NCI-H345 treated with DMSO at 0.1 percent for 48 hours (cell line): ENCODE results near the gene SPNS3.

Experiments used
- DNase-seq: peaks from one replicate; lab custom pipeline; 2025; ENCODE audit not compliant: unreplicated experiment; lab: John Stamatoyannopoulos, UW

Gene SPNS3

DNA sequence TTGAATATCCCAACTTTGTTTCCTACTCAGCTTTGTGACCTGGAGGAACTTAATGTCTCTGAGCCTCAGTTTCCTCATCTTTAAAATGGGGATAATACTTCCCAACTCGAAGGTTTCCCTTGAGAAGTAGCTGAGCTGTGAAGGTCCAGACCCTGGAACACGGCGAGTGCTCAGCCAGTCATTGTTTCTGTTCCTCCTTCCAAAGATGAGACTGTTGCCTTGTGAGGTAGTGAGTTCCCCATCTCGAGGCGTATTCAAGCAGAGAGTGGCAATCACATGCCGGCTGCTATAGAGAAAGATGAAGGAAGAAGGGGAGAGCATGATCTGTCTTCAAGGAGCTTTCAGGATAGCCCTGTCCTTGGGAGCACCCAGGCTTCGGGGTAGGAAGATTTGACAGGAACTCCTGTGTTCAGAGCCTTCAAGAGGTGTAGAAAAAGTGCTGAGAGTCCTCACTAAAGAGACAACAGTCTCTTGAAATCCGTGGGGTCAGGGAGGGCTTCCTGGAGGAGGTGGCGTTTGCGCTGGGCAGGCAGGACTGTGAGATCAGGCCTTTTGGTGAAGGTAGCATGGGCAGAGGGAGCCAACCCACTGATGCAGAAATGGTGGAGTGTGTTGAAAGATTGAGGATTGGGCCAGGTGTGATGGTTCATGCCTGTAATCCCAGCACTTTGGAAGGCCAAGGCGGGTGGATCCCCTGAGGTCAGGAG lies 92.1 kb downstream of the SPNS3 start:
- no peak for DNase-seq

DNA sequence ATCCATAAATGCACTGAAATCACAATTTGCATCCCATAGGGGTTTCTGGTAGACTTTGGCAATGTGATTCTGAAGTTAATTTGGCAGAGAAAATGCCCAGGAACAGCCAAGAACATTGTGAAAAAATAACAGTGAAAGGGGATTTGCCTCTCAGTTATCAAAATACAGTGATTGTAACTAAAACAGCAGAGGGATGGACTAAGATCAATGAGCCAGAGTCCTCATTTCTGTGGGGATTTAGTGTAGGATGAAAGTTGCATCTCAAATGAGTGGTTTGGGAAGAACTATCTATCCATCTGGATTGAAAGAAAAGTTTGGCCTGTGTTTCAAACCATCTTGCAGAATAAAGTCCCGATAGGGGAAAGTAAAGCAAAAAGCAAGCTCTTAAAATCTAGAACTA lies 93.4 kb downstream of the SPNS3 start:
- no peak for DNase-seq

DNA sequence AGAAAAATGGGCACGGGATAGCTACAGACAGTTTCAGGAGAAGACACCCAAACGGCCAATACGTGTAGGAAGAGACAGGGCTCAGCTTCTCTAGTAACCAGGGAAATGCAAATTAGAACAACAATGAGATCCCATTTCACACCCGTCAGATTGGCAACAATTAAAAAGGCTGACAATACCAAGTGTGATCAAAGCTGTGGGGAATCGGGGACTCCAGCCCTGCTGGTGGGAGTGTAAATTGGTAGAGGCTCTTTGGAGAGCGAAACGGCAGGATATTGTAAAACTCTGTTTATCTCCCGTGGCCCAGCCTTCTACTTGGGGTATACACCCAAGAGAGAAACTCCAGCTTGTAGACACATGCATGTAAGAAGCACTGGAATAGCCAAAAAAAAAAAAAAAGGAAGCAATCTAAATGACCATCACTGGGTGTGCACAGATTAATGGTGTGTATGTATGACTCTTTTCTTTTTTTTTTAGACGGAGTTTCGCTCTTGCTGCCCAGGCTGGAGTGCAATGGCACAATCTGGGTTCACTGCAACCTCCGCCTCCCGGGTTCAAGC lies 93.9 kb downstream of the SPNS3 start:
- DNase-seq, result no peak

DNA sequence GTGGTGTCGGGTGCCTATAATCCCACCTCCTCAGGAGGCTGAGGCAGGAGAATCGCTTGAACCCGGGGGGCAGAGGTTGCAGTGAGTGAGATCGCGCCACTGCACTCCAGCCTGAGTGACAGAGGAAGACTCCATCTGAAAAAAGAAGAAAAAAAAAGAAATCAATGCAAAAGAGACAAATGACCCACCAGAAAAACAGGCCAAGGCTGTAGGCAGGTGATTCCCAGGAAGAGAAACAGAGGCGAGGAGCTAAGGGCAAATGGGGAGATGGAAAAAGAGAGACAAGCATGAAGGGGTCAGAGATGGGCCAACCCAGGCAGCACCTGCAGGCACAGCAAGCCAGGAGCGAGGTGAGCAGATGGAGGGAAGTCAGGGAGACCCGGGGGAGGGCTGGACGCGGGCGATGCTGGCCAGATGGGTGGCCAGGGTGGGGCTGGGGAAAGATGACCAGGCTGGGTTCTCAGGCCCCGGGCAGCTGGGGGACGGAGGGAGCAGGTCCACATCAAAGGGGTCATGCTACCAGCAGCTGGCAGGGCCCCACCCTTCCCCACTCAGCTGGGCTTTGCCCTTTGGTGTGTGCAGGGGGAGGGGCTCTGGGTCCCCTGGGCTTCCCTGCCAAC lies 95.9 kb downstream of the SPNS3 start:
- DNase-seq, result no peak

- no peak for DNase-seq
These were observed 97.3 kb downstream of the SPNS3 start for GRCh38 chr17:4530799-4531730.

DNA sequence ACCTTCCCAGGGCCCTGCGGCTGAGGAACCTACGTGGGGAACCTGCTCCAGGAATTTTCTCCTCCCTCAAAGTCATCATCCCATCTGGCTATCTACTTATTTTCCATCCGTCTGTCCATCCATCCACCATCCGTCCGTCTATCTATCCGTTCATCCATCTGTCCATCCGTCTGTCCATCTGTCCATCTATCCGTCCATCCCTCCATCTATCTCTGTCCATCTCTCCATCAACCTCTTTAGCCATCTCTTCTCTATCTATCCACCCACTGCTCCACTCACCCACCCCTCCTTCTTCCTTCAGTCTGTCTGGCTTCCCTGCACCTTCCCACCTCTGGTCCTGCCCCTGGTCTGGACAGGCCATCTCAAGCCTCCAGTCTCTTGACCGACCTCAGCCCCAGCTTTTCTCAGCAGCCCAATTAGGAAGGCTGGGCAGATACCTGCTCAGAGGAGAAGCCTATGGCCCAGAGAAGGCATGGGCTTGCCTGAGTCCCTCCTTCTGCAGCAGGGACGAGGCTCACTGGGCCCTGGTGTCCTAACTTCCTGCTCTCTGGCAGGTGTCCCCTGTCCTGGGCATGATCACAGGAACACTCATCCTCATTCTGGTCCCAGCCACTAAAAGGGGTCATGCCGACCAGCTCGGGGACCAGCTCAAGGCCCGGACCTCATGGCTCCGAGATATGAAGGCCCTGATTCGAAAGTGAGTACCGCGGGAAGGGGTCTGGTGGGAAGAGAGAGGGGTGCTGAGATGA lies 98.4 kb downstream of the SPNS3 start:
- DNase-seq, result no peak

GRCh38 chr17:4532860-4533522 lies 99.3 kb downstream of the SPNS3 start:
- DNase-seq, result no peak

GRCh38 chr17:4533523-4534504 lies 100.1 kb downstream of the SPNS3 start:
- DNase-seq, result no peak

- DNase-seq, result no peak
These were observed 100.8 kb downstream of the SPNS3 start for GRCh38 chr17:4534515-4534914.

GRCh38 chr17:4534928-4535666 lies 101.4 kb downstream of the SPNS3 start:
- no peak for DNase-seq

- no peak for DNase-seq
These were observed 102.0 kb downstream of the SPNS3 start for GRCh38 chr17:4535667-4536258.

GRCh38 chr17:4536259-4536741 lies 102.6 kb downstream of the SPNS3 start:
- DNase-seq, result no peak

GRCh38 chr17:4536742-4537411 lies 103.1 kb downstream of the SPNS3 start:
- DNase-seq, result no peak
